22Rv1 (cell line): Measurements from ENCODE around the gene SEH1L.

Source experiments
- ZFX ChIP-seq: fragments of 450-650 bp; IDR thresholded peaks from 2 replicates; pipeline ENCODE4 v1.6.1; 2017; ENCODE audit warnings: antibody characterized with exemption, borderline replicate concordance
- TF ChIP-seq, protein P1 (sequence below): fragments of 450-650 bp; IDR thresholded peaks from 2 replicates; pipeline ENCODE4 v1.5.1; 2017; ENCODE audit warnings: mild to moderate bottlenecking

DNA sequence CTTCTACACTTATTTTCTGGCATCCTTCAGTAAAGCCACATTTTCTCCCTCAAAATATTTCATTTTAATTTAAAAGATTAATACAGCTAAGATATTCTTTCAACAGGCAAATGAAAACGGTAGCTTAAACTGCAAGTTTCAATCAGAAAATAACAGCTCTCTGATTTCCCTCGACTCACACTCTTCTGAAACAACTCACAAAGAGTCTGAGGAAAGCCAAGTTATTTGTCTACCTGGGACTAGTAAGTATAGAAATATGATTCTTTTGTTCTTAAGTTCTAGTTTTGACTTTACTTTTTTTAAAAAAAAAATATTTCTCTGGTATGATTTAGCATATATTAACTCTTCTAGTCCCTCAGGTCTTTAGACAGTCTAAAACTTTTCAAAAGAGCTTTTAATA, 70.6 kb downstream of the SEH1L start:
- TF ChIP-seq, protein P1, sequence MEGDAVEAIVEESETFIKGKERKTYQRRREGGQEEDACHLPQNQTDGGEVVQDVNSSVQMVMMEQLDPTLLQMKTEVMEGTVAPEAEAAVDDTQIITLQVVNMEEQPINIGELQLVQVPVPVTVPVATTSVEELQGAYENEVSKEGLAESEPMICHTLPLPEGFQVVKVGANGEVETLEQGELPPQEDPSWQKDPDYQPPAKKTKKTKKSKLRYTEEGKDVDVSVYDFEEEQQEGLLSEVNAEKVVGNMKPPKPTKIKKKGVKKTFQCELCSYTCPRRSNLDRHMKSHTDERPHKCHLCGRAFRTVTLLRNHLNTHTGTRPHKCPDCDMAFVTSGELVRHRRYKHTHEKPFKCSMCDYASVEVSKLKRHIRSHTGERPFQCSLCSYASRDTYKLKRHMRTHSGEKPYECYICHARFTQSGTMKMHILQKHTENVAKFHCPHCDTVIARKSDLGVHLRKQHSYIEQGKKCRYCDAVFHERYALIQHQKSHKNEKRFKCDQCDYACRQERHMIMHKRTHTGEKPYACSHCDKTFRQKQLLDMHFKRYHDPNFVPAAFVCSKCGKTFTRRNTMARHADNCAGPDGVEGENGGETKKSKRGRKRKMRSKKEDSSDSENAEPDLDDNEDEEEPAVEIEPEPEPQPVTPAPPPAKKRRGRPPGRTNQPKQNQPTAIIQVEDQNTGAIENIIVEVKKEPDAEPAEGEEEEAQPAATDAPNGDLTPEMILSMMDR = no peak
- no peak for TF ChIP-seq ZFX
